ENCODE measurements around the gene PTPRZ1. TPM values are rescaled to one million over a fixed set of nuclear protein-coding genes. Genes with fewer than 3 reads are reported as not detected.

The PTPRZ1 gene
- total RNA-seq, 4 donors from 2014 or later = 0.16 TPM; not detected in 3

DNA sequence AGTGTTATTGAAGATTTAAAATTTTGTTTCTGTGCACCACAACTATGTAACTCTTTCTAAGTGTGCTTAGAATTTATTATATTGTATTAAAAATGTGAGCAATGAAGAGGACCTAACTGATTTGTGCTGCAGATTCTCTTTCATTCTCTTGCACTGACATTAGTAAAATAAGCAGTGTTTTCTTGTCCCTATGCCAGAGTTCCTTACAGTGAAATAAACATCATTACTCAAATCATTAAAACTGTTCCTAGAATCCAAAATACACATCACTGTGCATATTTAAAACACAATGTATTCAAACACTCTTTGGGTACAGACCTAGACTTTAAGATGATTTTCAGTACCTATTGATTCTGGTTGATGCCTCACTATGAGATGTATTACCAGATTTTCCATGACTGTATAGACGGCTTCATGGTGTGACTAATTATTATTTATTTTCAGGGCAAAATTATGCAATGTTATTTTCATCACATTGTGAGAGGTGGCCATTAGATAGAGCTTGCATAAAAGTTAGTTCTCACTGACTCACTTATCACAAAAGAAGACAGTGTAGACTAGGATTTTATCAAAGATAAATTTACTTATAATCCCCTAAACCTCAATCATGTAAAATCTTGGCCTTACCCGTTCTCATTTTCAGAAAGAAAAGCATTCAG is 93.4 kb downstream of the PTPRZ1 start:
- Histone ChIP-seq H3K4me1 (no peaks in the 10 kb centered on the region), H3K27ac (no peak overlapping the region), H3K9me3 (no peaks in the 10 kb centered on the region), H3K4me3 (no peak overlapping the region), H3K27me3 (no peaks in the 10 kb centered on the region), H3K36me3 (no peaks in the 10 kb centered on the region)
- intact Hi-C loops (cut with DNase I; ENCODE audit: low total_unique reads) = no loop called here
- ATAC-seq = no peak
- no peak for TF ChIP-seq POLR2A (IDR thresholded peaks at IDR 0.05)
- TF ChIP-seq, protein P1, sequence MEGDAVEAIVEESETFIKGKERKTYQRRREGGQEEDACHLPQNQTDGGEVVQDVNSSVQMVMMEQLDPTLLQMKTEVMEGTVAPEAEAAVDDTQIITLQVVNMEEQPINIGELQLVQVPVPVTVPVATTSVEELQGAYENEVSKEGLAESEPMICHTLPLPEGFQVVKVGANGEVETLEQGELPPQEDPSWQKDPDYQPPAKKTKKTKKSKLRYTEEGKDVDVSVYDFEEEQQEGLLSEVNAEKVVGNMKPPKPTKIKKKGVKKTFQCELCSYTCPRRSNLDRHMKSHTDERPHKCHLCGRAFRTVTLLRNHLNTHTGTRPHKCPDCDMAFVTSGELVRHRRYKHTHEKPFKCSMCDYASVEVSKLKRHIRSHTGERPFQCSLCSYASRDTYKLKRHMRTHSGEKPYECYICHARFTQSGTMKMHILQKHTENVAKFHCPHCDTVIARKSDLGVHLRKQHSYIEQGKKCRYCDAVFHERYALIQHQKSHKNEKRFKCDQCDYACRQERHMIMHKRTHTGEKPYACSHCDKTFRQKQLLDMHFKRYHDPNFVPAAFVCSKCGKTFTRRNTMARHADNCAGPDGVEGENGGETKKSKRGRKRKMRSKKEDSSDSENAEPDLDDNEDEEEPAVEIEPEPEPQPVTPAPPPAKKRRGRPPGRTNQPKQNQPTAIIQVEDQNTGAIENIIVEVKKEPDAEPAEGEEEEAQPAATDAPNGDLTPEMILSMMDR (IDR thresholded peaks at IDR 0.05 in 4 of 5, conservative IDR thresholded peaks at IDR 0.05 in 1 of 5) = no peak
- DNase-seq = no peak
- in situ Hi-C loops (cut with MboI; ENCODE audit: low sequenced_read_pairs in 4 of 4) = no loop called here

DNA sequence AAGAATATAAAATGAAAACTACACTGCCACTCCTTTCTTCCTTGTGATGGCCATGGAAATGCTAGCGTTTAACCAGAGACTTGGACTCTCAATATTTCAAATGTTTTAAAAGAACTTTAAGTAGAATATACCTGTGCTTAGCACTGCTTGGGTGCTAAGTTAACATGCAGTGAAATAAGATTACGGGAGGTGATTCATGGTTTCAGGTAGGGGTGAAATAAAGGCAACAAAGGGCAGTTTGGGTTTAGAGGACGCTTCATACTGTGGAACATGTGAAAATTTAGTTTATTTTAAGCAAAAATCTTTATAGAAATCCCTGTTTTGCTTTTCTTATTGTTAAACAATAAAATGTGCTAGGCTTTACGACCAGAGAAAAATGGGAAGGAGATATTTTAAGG is 94.0 kb downstream of the PTPRZ1 start:
- Histone ChIP-seq H3K36me3 (no peaks in the 10 kb centered on the region), H3K9me3 (no peaks in the 10 kb centered on the region), H3K4me3 (no peak overlapping the region), H3K4me1 (no peaks in the 10 kb centered on the region), H3K27ac (no peak overlapping the region), H3K27me3 (no peaks in the 10 kb centered on the region)
- no peak for ATAC-seq
- in situ Hi-C loops (cut with MboI; ENCODE audit: low sequenced_read_pairs in 4 of 4) = no loop called here
- no peak for DNase-seq
- intact Hi-C loops (cut with DNase I; ENCODE audit: low total_unique reads) = no loop called here
- TF ChIP-seq POLR2A (IDR thresholded peaks at IDR 0.05) = no peak
- TF ChIP-seq, protein P1 (IDR thresholded peaks at IDR 0.05 in 4 of 5, conservative IDR thresholded peaks at IDR 0.05 in 1 of 5) = no peak

DNA sequence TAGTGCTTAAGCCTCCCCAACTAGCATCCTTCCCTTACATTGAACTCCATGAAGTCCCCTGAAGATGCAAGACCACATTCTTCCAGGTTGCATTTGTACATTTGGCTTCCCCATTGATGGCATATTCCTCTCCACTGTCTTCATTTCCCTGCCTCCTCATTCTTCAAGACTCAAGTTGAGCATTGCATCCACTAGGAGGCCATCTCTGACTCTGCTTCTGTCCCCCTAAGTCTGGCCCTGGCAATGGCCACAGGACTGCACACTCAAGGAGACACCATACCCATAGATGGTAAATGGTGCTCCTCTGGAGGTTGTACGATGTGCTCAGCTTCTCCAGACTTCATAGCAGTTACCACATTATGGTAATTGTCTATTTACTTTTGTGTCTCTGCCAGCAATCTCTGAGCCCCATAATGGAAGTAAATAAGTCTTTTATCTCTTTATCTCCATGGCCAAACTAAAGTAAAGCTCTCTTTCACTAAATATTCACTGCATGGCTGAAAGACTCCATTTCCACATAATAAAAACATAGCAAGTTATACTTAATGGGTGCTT is 112.6 kb downstream of the PTPRZ1 start:
- Histone ChIP-seq H3K27me3 (no peaks in the 10 kb centered on the region), H3K9me3 (no peaks in the 10 kb centered on the region), H3K27ac (no peak overlapping the region), H3K36me3 (no peaks in the 10 kb centered on the region), H3K4me1 (no peaks in the 10 kb centered on the region), H3K4me3 (no peak overlapping the region)
- intact Hi-C loops (cut with DNase I; ENCODE audit: low total_unique reads) = no loop called here
- DNase-seq (no peak), ATAC-seq (no peak)
- TF ChIP-seq POLR2A (IDR thresholded peaks at IDR 0.05) = no peak
- TF ChIP-seq, protein P1 (IDR thresholded peaks at IDR 0.05 in 4 of 5, conservative IDR thresholded peaks at IDR 0.05 in 1 of 5) = no peak
- in situ Hi-C loops (cut with MboI; ENCODE audit: low sequenced_read_pairs in 4 of 4) = loop anchor here in 1 of 4 donors (25.0 kb wide), 1 partner anchor 623 kb away; no protein-coding TSS in a partner anchor

DNA sequence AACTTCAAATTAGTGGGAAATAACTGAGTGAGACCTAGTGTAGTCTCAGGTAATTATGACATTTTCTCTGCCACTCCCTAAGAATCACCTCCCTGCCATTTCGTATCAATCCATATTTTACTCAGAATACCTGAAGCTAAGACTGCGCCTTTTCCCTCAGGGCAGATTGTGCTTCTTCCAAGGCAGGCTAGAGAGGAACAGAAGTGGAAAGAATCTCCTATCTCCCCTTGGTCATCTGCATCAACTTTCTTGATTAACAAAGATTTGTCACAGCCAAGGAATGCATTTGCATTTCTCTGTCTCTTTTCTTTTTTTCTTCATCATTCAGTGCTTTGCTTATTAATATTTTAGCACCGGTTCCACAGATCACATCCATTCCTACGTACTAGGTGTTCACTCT is 119.1 kb downstream of the PTPRZ1 start:
- no peak for ATAC-seq

More for the DNA sequence above, 119.1 kb downstream of the PTPRZ1 start:
- Histone ChIP-seq H3K36me3 (no peaks in the 10 kb centered on the region), H3K27ac (no peak overlapping the region), H3K4me3 (no peak overlapping the region), H3K4me1 (no peaks in the 10 kb centered on the region), H3K27me3 (no peaks in the 10 kb centered on the region), H3K9me3 (no peaks in the 10 kb centered on the region)
- intact Hi-C loops (cut with DNase I; ENCODE audit: low total_unique reads) (no loop called here), in situ Hi-C loops (cut with MboI; ENCODE audit: low sequenced_read_pairs in 4 of 4) (loop anchor here in 1 of 4 donors (25.0 kb wide), 1 partner anchor 630 kb away; no protein-coding TSS in a partner anchor)
- DNase-seq = no peak
- TF ChIP-seq, protein P1 (IDR thresholded peaks at IDR 0.05 in 4 of 5, conservative IDR thresholded peaks at IDR 0.05 in 1 of 5) = no peak
- no peak for TF ChIP-seq POLR2A (IDR thresholded peaks at IDR 0.05)
